GM19035 (cell line): ENCODE data around the gene SOAT1.
"Not testable (repeated sequence)": the region's sequence is repeated elsewhere in the genome, so short reads cannot be mapped to it uniquely, and the experiment has no call there.

Experiments
- ATAC-seq: cut with Tn5 transposase; IDR thresholded peaks from one replicate; pipeline ENCODE4 v1.9.1; 2021; ENCODE audit not compliant: unreplicated experiment

Gene SOAT1

GRCh38 chr1:179293340-179294327 is at the start of gene SOAT1:
SOAT1 (plus strand) TSS chr1:179293797; CDS start chr1:179302685, 8,888 bp downstream.
- ATAC-seq: peak; percentile 97

GRCh38 chr1:179245426-179245825 is 48.2 kb upstream of the SOAT1 start:
- ATAC-seq: peak; percentile 64

GRCh38 chr1:179247923-179248322 is 45.7 kb upstream of the SOAT1 start:
- ATAC-seq: no peak

- no peak for ATAC-seq
Observed at GRCh38 chr1:179251675-179252074, 41.9 kb upstream of the SOAT1 start.

GRCh38 chr1:179252606-179253005 is 41.0 kb upstream of the SOAT1 start:
- ATAC-seq: no peak

- no peak for ATAC-seq
Observed at GRCh38 chr1:179253286-179253972, 40.2 kb upstream of the SOAT1 start.

GRCh38 chr1:179262183-179262582 is 31.4 kb upstream of the SOAT1 start:
- ATAC-seq: no peak

GRCh38 chr1:179263121-179263520 is 30.5 kb upstream of the SOAT1 start:
- ATAC-seq: no peak

- no peak for ATAC-seq
Observed at GRCh38 chr1:179264507-179264906, 29.1 kb upstream of the SOAT1 start.

GRCh38 chr1:179269071-179269470 is 24.5 kb upstream of the SOAT1 start:
- no peak for ATAC-seq

GRCh38 chr1:179274424-179274823 is 19.2 kb upstream of the SOAT1 start:
- not testable (repeated sequence) for ATAC-seq

GRCh38 chr1:179278920-179279319 is 14.7 kb upstream of the SOAT1 start:
- ATAC-seq: no peak

GRCh38 chr1:179283992-179284391 is 9.6 kb upstream of the SOAT1 start:
- ATAC-seq: no peak

GRCh38 chr1:179287946-179288345 is 5.7 kb upstream of the SOAT1 start:
- ATAC-seq: no peak

- ATAC-seq: no peak
Observed at GRCh38 chr1:179288977-179289376, 4.6 kb upstream of the SOAT1 start.

- no peak for ATAC-seq
Observed at GRCh38 chr1:179295164-179295755, 1.7 kb downstream of the SOAT1 start.

- ATAC-seq: no peak
Observed at GRCh38 chr1:179296356-179297104, 2.9 kb downstream of the SOAT1 start.

GRCh38 chr1:179297105-179297378 is 3.4 kb downstream of the SOAT1 start:
- ATAC-seq: no peak

- ATAC-seq: peak; percentile 65
Observed at GRCh38 chr1:179298952-179299351, 5.4 kb downstream of the SOAT1 start.

- no peak for ATAC-seq
Observed at GRCh38 chr1:179300112-179300511, 6.5 kb downstream of the SOAT1 start.

- ATAC-seq: no peak
Observed at GRCh38 chr1:179302070-179302469, 8.5 kb downstream of the SOAT1 start.
